Fibroblast of mammary gland (primary cell): Measurements from ENCODE around the gene RPL13.

ENCODE experiments used
- DNase-seq: peaks from one replicate; pipeline ENCODE4 v3.0.0-alpha.2; 2010; ENCODE audit warnings: low read depth
- H3K4me3 ChIP-seq: 2 replicates; pipeline ENCODE4 v1.5.1; 2011; ENCODE audit warnings: low read depth, mild to moderate bottlenecking, low read length, moderate library complexity; ENCODE audit not compliant: control insufficient read depth
- TF ChIP-seq, protein P1 (sequence below): conservative IDR thresholded peaks from 2 replicates; pipeline ENCODE4 v1.5.1; 2011; ENCODE audit warnings: low read depth, low read length, inconsistent platforms; ENCODE audit not compliant: control insufficient read depth, insufficient read depth

The RPL13 gene

DNA sequence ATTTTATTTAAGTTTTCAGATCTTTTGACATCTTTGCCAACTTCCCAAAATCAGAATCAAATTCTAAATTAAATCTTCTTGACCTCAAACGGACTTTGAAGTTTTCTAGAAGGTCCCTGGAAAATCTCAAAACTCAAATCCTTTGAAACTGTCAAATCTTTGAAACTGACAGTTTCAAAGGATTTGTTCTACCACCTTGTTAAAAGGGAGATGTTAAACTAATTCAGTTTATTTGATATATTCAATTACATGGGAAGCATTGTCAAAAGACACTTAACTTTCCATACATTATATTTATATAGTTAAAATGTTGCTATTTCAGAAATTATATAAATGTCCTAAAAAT, 49.6 kb downstream of the RPL13 start:
- no peak for DNase-seq
- no peak overlapping the region for H3K4me3 ChIP-seq
- TF ChIP-seq, protein P1, sequence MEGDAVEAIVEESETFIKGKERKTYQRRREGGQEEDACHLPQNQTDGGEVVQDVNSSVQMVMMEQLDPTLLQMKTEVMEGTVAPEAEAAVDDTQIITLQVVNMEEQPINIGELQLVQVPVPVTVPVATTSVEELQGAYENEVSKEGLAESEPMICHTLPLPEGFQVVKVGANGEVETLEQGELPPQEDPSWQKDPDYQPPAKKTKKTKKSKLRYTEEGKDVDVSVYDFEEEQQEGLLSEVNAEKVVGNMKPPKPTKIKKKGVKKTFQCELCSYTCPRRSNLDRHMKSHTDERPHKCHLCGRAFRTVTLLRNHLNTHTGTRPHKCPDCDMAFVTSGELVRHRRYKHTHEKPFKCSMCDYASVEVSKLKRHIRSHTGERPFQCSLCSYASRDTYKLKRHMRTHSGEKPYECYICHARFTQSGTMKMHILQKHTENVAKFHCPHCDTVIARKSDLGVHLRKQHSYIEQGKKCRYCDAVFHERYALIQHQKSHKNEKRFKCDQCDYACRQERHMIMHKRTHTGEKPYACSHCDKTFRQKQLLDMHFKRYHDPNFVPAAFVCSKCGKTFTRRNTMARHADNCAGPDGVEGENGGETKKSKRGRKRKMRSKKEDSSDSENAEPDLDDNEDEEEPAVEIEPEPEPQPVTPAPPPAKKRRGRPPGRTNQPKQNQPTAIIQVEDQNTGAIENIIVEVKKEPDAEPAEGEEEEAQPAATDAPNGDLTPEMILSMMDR: no peak

DNA sequence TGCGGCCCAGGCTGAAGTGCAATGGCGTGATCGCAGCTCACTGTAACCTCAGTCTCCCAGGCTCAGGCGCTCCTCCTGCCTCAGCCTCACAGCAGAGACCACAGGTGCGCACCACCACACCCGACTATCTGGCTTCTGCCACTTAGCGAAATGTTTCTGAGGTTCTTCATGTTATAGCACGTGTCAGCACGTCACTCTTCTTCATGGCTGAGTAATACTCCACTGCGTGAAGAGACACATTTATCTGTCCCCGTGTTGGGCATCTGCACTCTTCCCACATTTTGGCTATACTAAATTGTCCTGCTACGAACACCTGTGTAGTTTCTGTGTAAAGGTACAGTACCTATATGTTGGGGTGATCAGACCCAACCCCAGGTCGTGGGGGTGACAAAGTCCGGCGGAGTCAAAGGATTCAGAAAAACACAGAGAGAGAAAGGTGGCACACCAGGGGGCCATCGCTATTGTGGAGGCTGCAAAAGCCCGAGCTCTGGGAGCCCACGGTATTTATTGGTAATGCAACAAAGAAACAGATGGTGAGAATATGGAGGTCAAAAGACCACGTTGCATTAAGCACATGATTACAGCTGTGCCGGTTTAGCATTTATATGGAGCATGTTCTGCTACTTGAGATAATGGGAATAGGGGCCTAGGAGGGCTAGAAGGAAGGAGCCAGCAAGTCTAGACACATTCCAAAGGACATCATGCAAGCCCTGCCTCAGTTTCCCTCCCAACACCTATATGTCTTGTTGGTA, 52.1 kb downstream of the RPL13 start:
- DNase-seq: no peak
- TF ChIP-seq, protein P1: no peak
- H3K4me3 ChIP-seq: no peak overlapping the region

DNA sequence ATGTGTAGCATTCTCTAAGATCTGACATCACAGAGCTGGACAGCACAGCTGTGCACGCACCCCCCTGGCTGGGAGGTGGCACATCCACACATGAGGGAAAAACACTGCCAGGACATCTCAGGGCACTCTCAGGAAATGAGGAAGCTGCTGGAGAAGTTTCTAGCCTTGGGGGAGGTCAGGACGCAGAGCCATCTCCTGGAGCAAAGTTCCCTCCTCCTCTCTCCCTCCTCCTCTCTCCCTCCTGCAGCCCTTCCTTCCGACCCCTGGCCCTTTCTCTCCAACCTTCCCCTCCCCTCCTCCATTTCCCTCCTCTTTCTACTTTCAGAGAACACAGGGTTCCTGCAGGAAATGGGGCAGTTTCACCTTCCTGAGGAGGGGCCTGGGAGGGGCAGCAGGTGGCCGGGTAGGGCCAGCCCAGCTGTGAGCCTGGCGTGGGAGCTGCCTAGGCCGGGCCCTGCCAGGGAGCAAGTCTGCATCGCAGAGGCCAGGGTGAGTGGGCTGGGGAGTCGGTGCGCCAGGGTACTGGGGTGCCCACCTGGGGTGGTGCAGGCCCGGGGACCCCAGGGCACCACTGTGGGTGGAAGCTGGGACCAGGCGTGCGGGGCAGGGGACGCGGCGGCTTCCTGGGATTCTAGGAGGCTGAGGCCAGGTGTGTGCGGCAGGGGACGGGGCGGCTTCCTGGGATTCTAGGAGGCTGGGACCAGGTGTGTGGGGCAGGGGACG, 52.9 kb downstream of the RPL13 start, which contains the start of gene DPEP1:
DPEP1 (plus strand) TSS at position 412 of the 723 bp plus-strand sequence. CDS start 16,769 bp downstream, outside the sequence.
- TF ChIP-seq, protein P1: no peak
- DNase-seq: no peak
- no peak within 1 kb of the TSS for H3K4me3 ChIP-seq

DNA sequence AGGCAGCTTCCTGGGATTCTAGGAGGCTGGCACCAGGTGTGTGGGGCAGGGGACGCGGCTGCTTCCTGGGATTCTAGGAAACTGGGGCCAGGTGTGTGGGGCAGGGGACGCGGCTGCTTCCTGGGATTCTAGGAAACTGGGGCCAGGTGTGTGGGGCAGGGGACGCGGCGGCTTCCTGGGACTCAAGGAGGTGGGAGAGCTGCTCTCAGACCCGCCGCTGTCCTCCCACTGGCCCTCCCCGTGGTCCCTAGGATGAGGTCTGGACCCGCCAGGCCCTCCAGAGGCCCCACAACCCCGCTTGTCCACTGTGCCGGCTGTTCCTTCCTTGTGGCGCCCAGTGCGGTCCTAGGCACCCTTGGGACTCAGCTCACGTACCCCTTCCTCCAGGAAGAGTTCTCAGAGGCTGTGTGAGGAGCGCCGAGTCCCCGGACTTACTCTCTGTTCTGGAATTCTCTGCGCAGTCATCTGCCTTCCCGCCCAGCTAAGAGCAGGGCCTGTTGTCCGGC, 53.5 kb downstream of the RPL13 start:
- TF ChIP-seq, protein P1: no peak
- no peak overlapping the region for H3K4me3 ChIP-seq
- DNase-seq: no peak
